HEK293 (cell line): ENCODE results near the gene CALML3.

Experiments used
- CTCF ChIA-PET: fragments of 350-600 bp; formaldehyde crosslinking; extraction: SDS; loops from one replicate; lab custom pipeline; 2021; ENCODE audit warnings: antibody characterized with exemption; lab: Yijun Ruan, JAX
- POLR2A ChIA-PET: fragments of 300-600 bp; formaldehyde crosslinking; extraction: SDS; loops from one replicate; lab custom pipeline; 2020; ENCODE audit warnings: antibody characterized with exemption, inconsistent platforms; lab: Yijun Ruan, JAX
- H3K27ac ChIP-seq: fragments of 200-500 bp; sonication (Bioruptor generic); 2 replicates; pipeline ENCODE4 v1.5.1; 2014; ENCODE audit warnings: low read depth, low read length, control low read depth, inconsistent platforms; ENCODE audit errors: extremely low read depth
- H3K36me3 ChIP-seq, 2 experiments: fragments of 200-500 bp in 1 of 2; sonication (Bioruptor generic) in 1 of 2; 1 replicate in 1 of 2; 2 replicates in 1 of 2; pipeline ENCODE4 v1.5.1; 2014 to 2017; ENCODE audit warnings: inconsistent platforms in 2 of 2, low read length in 2 of 2; ENCODE audit not compliant: control insufficient read depth in 2 of 2, insufficient read depth in 1 of 2
- H3K4me1 ChIP-seq: fragments of 200-500 bp; sonication (Bioruptor generic); 2 replicates; pipeline ENCODE4 v1.5.1; 2014; ENCODE audit warnings: mild to moderate bottlenecking, low read length, inconsistent platforms; ENCODE audit not compliant: control insufficient read depth, insufficient read depth
- H3K4me3 ChIP-seq: 2 replicates; pipeline ENCODE4 v1.5.1; 2011; ENCODE audit warnings: low read depth, mild to moderate bottlenecking, control low read depth, low read length, moderate library complexity
- H3K9me3 ChIP-seq: fragments of 200-500 bp; sonication (Bioruptor generic); 2 replicates; pipeline ENCODE4 v1.5.1; 2014; ENCODE audit warnings: low read depth, low read length, inconsistent platforms; ENCODE audit not compliant: control insufficient read depth, insufficient read depth
- ATF2 ChIP-seq: fragments of 450-650 bp; formaldehyde crosslinking; IDR thresholded peaks from 2 replicates; pipeline ENCODE4 v1.5.1; 2016; ENCODE audit warnings: missing biosample characterization, missing genetic modification characterization, low read depth
- OVOL3 ChIP-seq: fragments of 450-650 bp; formaldehyde crosslinking; IDR thresholded peaks from 2 replicates; pipeline ENCODE4 v1.5.1; 2016; ENCODE audit warnings: missing biosample characterization, missing genetic modification characterization
- PRDM1 ChIP-seq: fragments of 450-650 bp; formaldehyde crosslinking; IDR thresholded peaks from 2 replicates; pipeline ENCODE4; 2016; ENCODE audit warnings: missing biosample characterization, missing genetic modification characterization
- SALL2 ChIP-seq: fragments of 450-650 bp; formaldehyde crosslinking; IDR thresholded peaks from 2 replicates; pipeline ENCODE4 v1.5.0; 2017; ENCODE audit warnings: missing biosample characterization, mild to moderate bottlenecking, missing genetic modification characterization, borderline replicate concordance
- SP3 ChIP-seq: fragments of 450-650 bp; formaldehyde crosslinking; IDR thresholded peaks from 2 replicates; pipeline ENCODE4 v1.5.1; 2016; ENCODE audit warnings: missing biosample characterization, missing genetic modification characterization
- YY1 ChIP-seq: fragments of 450-650 bp; formaldehyde crosslinking; IDR thresholded peaks from 2 replicates; pipeline ENCODE4 v1.5.1; 2018; ENCODE audit warnings: missing biosample characterization, missing genetic modification characterization
- ZBTB26 ChIP-seq: fragments of 450-650 bp; formaldehyde crosslinking; optimal IDR thresholded peaks from 2 replicates; pipeline ENCODE3; 2016; ENCODE audit warnings: missing biosample characterization, mild to moderate bottlenecking, missing genetic modification characterization
- ZBTB44 ChIP-seq: fragments of 450-650 bp; IDR thresholded peaks from 2 replicates; pipeline ENCODE4 v1.5.1; 2018; ENCODE audit warnings: missing biosample characterization, mild to moderate bottlenecking, missing genetic modification characterization
- ZNF138 ChIP-seq: fragments of 450-650 bp; formaldehyde crosslinking; IDR thresholded peaks from 2 replicates; pipeline ENCODE4 v1.5.1; 2016; ENCODE audit warnings: missing biosample characterization, missing genetic modification characterization, borderline replicate concordance
- ZNF140 ChIP-seq: fragments of 450-650 bp; formaldehyde crosslinking; IDR thresholded peaks from 2 replicates; pipeline ENCODE4 v1.5.1; 2016; ENCODE audit warnings: missing biosample characterization, missing genetic modification characterization
- ZNF184 ChIP-seq: fragments of 450-650 bp; IDR thresholded peaks from 2 replicates; pipeline ENCODE4 v1.5.1; 2018; ENCODE audit warnings: missing biosample characterization, mild to moderate bottlenecking, missing genetic modification characterization
- ZNF274 ChIP-seq, 2 experiments: fragments of 200-500 bp in 1 of 2; fragments of 450-650 bp in 1 of 2; sonication (Bioruptor generic) in 1 of 2; formaldehyde crosslinking in 1 of 2; IDR thresholded peaks; 2 replicates each; pipeline versions ENCODE4 v1.5.1 to v1.6.1; 2014 to 2016; ENCODE audit warnings: borderline replicate concordance in 1 of 2, inconsistent platforms in 1 of 2, low read length in 1 of 2, missing biosample characterization in 1 of 2, missing genetic modification characterization in 1 of 2
- ZNF350 ChIP-seq: fragments of 450-650 bp; formaldehyde crosslinking; IDR thresholded peaks from 2 replicates; pipeline ENCODE4 v1.5.0; 2017; ENCODE audit warnings: missing biosample characterization, mild to moderate bottlenecking, missing genetic modification characterization
- ZNF366 ChIP-seq: fragments of 450-650 bp; formaldehyde crosslinking; conservative IDR thresholded peaks from 2 replicates; pipeline ENCODE4 v1.5.1; 2016; ENCODE audit warnings: missing biosample characterization, missing genetic modification characterization
- ZNF449 ChIP-seq: fragments of 450-650 bp; formaldehyde crosslinking; IDR thresholded peaks from 2 replicates; pipeline ENCODE4 v1.5.1; 2017; ENCODE audit warnings: missing biosample characterization, mild to moderate bottlenecking, missing genetic modification characterization, moderate library complexity
- ZNF585B ChIP-seq: fragments of 450-650 bp; formaldehyde crosslinking; IDR thresholded peaks from 2 replicates; pipeline ENCODE4 v1.5.1; 2016; ENCODE audit warnings: missing biosample characterization, missing genetic modification characterization
- ZNF621 ChIP-seq: fragments of 450-650 bp; formaldehyde crosslinking; IDR thresholded peaks from 2 replicates; pipeline ENCODE4 v1.5.1; 2017; ENCODE audit warnings: missing biosample characterization, missing genetic modification characterization
- ZNF626 ChIP-seq: fragments of 450-650 bp; sonication (Bioruptor Pico); formaldehyde crosslinking; IDR thresholded peaks from 2 replicates; pipeline ENCODE4 v1.5.1; 2018; ENCODE audit warnings: missing biosample characterization, missing genetic modification characterization, inconsistent platforms
- ZNF639 ChIP-seq: fragments of 450-650 bp; formaldehyde crosslinking; IDR thresholded peaks from 2 replicates; pipeline ENCODE4 v1.5.1; 2016; ENCODE audit warnings: missing biosample characterization, missing genetic modification characterization
- ZNF654 ChIP-seq: fragments of 450-650 bp; formaldehyde crosslinking; IDR thresholded peaks from 2 replicates; pipeline ENCODE4 v1.5.1; 2016; ENCODE audit warnings: low read depth, missing biosample characterization, missing genetic modification characterization
- ZNF768 ChIP-seq: fragments of 450-650 bp; formaldehyde crosslinking; IDR thresholded peaks from 2 replicates; pipeline ENCODE4 v1.5.1; 2018; ENCODE audit warnings: missing biosample characterization, mild to moderate bottlenecking, missing genetic modification characterization
- ZXDB ChIP-seq: fragments of 450-650 bp; formaldehyde crosslinking; IDR thresholded peaks from 2 replicates; pipeline ENCODE4 v1.5.1; 2016; ENCODE audit warnings: missing biosample characterization, missing genetic modification characterization

The CALML3 gene

GRCh38 chr10:5479481-5480161 lies 45.1 kb upstream of the CALML3 start (continued):
- TF ChIP-seq SALL2 (tag by site-specific recombination) (no peak), SP3 (tag by site-specific recombination) (no peak)

GRCh38 chr10:5480162-5480941 lies 44.4 kb upstream of the CALML3 start:
- H3K4me1 ChIP-seq: no peaks in the 10 kb centered on the region
- H3K36me3 ChIP-seq: no peaks in the 10 kb centered on the region
- POLR2A ChIA-PET: no interaction called here
- TF ChIP-seq ZNF274 (IDR thresholded peaks at IDR 0.05; ENCODE audit: low read length) (no peak), ZNF274 (tag by site-specific recombination; IDR thresholded peaks at IDR 0.05; ENCODE audit: borderline replicate concordance) (no peak), PRDM1 (no peak), ZNF654 (tag by site-specific recombination) (no peak), ZNF768 (tag by site-specific recombination) (no peak), ZNF639 (no peak), ZNF626 (tag by site-specific recombination) (no peak), ZBTB26 (tag by site-specific recombination) (no peak)
- no peak overlapping the region for H3K4me3 ChIP-seq
- CTCF ChIA-PET: no interaction called here
- no peaks in the 10 kb centered on the region for H3K9me3 ChIP-seq
- H3K27ac ChIP-seq: no peak overlapping the region

GRCh38 chr10:5481121-5481520 lies 43.6 kb upstream of the CALML3 start:
- ChIA-PET POLR2A (no interaction called here), CTCF (no interaction called here)
- no peaks in the 10 kb centered on the region for H3K36me3 ChIP-seq
- no peaks in the 10 kb centered on the region for H3K4me1 ChIP-seq
- H3K27ac ChIP-seq: no peak overlapping the region
- no peaks in the 10 kb centered on the region for H3K9me3 ChIP-seq
- no peak for TF ChIP-seq ZNF138 (tag by site-specific recombination)
- no peak for TF ChIP-seq OVOL3 (tag by site-specific recombination)
- no peak for TF ChIP-seq ZNF585B
- TF ChIP-seq ATF2 (tag by site-specific recombination): no peak
- no peak for TF ChIP-seq ZNF366
- TF ChIP-seq ZNF350 (tag by site-specific recombination): no peak
- no peak for TF ChIP-seq SP3 (tag by site-specific recombination)
- no peak for TF ChIP-seq ZNF184 (tag by site-specific recombination)
- no peak for TF ChIP-seq YY1
- no peak for TF ChIP-seq ZNF140 (tag by site-specific recombination)
- no peak for TF ChIP-seq ZXDB (tag by site-specific recombination)
- TF ChIP-seq ZNF449 (tag by site-specific recombination): no peak
- TF ChIP-seq ZBTB44 (tag by site-specific recombination): no peak
- no peak for TF ChIP-seq ZNF274 (IDR thresholded peaks at IDR 0.05; ENCODE audit: low read length)
- TF ChIP-seq ZNF274 (tag by site-specific recombination; IDR thresholded peaks at IDR 0.05; ENCODE audit: borderline replicate concordance): no peak
- no peak for TF ChIP-seq ZNF621 (tag by site-specific recombination)
- no peak overlapping the region for H3K4me3 ChIP-seq
